IPS-18c (cell line): Measurements from ENCODE around the gene BCAS3.
"Not testable (repeated sequence)": the region's sequence is repeated elsewhere in the genome, so short reads cannot be mapped to it uniquely, and the experiment has no call there.

Experiments
- H3K4me3 ChIP-seq: 2 replicates; pipeline ENCODE4 v1.7.0; 2013; ENCODE audit warnings: low read depth, mild to moderate bottlenecking, low read length, moderate library complexity; ENCODE audit not compliant: insufficient read depth
- H3K9me3 ChIP-seq: one replicate; pipeline ENCODE4 v1.6.1; 2013; ENCODE audit warnings: mild to moderate bottlenecking, low read length, moderate library complexity; ENCODE audit not compliant: control insufficient read depth, insufficient read depth

Gene BCAS3

DNA sequence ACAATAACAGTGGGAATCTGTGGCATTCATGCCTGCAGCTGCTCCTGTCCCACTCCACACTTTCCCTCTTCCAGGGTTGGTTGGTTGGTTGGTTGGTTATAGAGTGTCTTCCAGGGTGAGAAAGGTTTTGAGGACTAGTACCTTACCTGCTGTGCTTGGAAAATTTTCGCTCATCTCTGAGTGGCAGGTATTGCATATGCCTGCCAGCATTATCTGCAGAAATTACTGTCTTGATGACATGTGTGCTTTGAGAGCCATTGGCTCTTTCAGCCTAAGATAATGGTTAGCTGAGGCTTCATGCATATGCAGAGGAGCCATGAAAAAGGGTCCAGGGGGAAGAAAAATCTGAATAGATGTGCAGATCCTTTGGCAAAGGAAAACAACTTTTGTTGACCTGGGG, 131.8 kb downstream of the BCAS3 start:
- no peak overlapping the region for H3K4me3 ChIP-seq
- no peaks in the 10 kb centered on the region for H3K9me3 ChIP-seq

DNA sequence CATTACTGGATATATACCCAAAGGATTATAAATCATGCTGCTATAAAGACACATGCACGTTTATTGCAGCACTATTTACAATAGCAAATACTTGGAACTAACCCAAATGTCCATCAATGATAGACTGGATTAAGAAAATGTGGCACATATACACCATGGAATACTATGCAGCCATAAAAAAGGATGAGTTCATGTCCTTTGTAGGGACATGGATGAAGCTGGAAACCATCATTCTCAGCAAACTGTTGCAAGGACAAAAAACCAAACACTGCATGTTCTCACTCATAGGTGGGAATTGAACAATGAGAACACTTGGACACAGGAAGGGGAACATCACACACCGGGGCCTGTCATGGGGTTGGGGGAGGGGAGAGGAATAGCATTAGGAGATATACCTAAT, 137.3 kb downstream of the BCAS3 start:
- H3K4me3 ChIP-seq, H3K9me3 ChIP-seq: not testable (repeated sequence)

DNA sequence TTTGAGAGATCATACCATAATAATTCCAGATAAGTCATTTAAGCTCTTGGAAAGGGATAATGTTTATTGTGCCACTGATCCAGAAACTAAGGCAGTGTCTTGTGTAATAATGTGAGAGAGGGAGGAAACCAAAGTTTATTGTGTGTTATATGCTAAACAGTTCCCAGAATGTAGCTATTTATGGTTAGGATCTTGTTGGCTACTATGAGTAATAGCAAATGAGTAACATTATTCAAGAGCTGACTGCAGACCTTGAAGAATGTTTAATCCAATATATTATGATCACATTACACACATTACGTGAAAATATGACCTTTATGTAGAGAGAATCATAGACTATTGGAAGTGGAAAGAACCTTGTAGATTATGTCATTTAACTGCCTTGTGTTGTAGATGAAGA, 139.5 kb downstream of the BCAS3 start:
- no peak overlapping the region for H3K4me3 ChIP-seq
- H3K9me3 ChIP-seq = peaks cover 2% of the 10 kb centered on the region

DNA sequence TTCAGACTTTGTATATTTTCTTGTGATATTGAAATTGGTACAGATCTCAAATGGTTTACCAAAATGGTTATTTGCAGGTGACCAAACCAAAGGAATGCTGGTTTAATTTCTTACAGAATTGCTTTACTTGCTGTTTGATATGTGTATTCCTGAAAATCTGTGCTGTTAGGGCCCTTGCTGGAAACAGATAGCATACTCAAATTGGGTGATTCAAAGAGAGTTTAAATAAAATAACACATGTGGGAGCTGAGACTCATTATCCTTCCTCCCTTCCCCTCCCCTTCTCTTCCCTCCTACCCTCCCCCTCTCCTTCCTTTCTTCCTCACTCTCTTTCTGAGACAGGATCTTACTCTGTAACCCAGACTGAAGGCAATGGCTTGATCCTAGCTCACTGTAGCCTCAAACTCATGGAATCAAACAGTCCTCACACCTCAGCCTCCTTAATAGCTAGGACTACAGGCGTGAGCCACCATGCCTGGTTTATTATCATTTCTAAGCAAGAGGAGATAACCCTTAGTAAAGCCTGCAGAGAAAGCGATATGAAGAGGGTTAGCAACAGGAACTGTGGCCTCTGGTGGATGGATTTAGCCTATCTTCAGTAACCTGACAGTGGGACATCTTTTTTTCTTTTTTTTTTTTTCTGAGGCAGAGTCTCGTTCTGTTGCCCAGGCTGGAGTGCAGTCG, 141.9 kb downstream of the BCAS3 start:
- H3K4me3 ChIP-seq = no peak overlapping the region

DNA sequence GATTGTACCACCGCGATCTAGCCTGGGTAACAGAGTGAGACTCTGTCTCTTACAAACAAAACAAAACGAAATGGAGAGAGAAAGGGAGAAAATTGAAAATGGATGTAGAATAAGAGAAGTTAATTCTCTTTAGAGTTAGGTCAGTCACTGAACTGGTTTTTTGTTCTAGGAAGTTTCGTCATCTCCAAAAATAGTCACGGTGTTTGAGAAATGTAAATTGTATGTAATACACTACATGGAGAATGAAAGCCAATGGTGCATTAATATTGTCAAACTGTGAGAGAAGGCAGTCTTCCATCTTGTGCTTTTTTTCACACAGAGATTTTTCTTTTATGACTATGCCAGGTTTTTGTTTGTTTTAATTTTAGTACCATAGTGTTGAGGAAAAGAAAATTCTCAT, 145.9 kb downstream of the BCAS3 start:
- H3K4me3 ChIP-seq = no peak overlapping the region
- H3K9me3 ChIP-seq = no peaks in the 10 kb centered on the region

More for the DNA sequence above, 141.9 kb downstream of the BCAS3 start:
- H3K9me3 ChIP-seq = peaks cover 2% of the 10 kb centered on the region

DNA sequence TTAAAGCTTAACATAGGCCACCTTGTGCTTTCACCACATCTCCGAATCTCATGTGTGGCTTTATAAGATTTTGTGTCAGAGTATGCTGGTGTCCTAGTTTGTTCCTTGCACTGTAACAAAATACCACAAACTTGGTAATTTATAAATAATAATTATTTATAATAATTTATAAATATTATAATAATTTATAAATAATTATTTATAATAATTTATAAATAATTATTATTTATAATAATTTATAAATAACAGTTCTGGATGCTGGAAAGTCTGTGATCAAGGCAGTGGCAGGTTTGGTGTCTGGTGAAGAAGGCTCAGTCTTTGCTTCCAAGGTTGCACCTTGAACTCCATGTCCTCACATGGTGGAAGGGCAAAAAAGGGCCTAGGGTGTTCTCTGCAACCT, 147.7 kb downstream of the BCAS3 start:
- H3K9me3 ChIP-seq = no peaks in the 10 kb centered on the region
- H3K4me3 ChIP-seq = no peak overlapping the region

DNA sequence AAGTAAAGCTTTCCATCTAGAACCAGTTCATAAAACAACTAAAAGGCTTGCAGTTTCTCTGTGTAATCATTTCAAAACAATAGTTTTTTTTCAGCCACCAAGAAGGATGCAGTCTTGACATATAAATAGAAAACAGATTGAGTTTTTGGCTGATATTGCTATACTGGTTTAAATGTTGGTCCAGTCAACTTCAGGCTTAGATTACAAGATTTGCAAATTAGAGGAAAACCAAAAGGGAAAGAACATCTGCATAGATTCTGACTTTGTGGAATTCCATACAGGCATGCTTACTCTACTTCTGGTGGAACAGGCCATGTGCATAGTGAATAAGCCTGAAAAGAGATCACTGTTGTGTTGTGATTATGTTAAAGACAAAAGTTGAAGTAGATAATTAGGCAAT, 150.3 kb downstream of the BCAS3 start:
- Histone ChIP-seq H3K9me3 (no peaks in the 10 kb centered on the region), H3K4me3 (no peak overlapping the region)

DNA sequence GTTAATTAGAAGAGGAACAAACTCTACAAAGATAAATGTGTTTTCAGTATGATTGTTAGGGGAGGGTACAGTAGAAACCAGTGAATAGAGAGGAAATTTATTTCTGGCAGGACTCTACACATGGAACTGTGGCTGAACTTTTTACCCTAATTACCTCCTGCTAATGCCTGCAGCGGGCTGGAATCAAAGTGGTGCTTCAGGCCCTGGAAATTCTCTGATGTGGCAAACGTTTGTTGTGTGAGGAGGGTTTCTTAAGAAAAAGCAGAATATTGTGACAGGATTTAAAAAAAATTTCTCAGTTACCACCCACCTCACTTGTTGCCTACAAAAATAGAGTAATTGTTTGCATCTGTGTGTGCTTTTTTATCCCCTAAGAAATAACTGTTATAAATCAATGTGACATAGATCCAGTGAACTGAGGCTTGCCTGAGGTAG, 154.5 kb downstream of the BCAS3 start:
- H3K9me3 ChIP-seq = no peaks in the 10 kb centered on the region
- no peak overlapping the region for H3K4me3 ChIP-seq

DNA sequence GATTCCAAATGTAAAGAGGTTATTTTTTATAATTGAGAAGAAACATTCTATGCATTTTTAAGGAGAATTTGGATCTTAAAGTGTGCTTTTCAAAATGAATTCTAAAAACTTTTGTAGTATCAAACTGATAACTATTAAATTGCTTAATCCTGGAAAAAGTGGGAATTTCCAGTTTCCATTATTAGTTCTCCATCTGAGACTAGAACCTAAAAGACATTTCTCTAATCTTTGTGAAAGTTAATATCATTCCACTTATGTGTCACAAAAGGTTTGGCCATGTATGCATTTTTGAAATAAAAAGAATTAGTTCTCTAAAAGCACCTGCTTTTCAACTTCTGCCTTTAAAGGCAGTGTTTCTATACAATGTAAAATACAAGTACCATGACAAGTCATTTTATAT, 155.0 kb downstream of the BCAS3 start:
- H3K4me3 ChIP-seq = no peak overlapping the region

DNA sequence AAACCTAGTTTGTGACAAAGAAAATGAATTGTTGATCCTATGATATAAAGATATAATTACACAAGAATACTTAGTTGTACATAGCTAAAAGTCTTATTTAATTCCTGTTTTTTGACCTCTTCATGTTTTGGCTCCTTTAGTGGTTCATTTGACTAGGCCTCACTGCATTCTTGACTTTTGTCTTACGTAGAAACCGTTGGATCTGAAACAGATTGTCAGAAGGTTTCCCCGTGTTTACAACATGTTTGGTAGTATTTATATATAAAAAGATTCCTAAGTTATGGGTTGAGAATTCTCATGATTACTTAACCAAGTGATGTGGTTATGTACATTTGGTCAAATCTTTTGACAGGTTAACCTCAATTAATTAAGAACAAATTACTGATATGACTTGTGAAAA, 162.8 kb downstream of the BCAS3 start:
- Histone ChIP-seq H3K9me3 (no peaks in the 10 kb centered on the region), H3K4me3 (no peak overlapping the region)

More for the DNA sequence above, 155.0 kb downstream of the BCAS3 start:
- H3K9me3 ChIP-seq = no peaks in the 10 kb centered on the region

DNA sequence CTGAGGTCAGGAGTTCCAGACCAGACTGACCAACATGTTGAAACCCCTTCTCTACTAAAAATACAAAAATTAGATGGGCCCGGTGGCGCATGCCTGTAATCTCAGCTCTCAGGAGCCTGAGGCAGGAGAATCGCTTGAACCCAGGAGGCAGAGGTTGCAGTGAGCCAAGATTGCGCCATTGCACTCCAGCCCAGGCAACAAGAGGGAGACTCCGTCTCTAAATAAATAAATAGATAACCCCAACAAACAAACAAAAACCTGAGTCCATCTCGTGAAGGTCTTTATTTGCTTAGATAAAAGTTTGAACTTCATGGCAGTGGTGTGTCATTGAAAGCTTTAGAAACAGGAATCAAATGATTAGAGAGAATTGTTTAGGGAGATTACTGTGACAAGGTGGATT, 167.4 kb downstream of the BCAS3 start:
- Histone ChIP-seq H3K9me3 (no peaks in the 10 kb centered on the region), H3K4me3 (no peak overlapping the region)

DNA sequence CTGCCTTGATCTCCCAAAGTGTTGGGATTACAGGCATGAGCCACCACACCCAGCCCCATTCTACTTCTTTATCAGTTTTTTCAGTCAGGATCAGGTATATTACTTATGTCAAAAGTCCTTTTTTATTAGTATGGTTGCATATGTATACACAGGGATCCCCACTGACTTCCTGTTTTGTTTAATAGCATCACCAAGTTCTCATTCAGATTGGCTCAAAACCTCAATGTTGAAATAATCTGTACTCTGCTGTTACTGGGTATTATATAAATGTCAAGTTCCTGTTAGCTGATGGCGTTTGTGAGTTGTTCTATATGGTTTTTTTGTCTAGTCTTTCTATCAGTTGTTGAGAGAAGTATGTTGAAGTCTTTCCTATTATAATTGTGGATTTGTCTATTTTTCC, 168.5 kb downstream of the BCAS3 start:
- Histone ChIP-seq H3K9me3 (no peaks in the 10 kb centered on the region), H3K4me3 (no peak overlapping the region)

DNA sequence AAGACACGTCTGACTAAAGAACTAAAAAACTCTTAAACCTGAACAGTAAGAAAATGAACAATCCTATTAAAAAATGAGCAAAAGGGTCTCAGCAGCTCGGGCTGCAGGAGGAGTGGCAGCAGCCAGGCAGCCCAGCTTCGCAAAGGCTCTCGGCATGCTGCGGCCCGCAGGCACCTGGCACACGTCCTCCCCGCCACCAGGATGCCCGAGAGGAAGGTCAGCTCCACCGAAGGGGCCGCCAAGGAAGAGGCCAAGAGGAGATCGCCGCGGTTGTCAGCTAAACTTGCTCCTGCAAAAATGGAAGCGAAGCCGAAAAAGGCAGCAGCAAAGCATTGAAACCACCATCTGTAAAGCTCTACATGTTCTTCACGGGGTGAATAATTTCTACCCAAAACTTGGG, 173.5 kb downstream of the BCAS3 start:
- Histone ChIP-seq H3K9me3 (no peaks in the 10 kb centered on the region), H3K4me3 (no peak overlapping the region)

DNA sequence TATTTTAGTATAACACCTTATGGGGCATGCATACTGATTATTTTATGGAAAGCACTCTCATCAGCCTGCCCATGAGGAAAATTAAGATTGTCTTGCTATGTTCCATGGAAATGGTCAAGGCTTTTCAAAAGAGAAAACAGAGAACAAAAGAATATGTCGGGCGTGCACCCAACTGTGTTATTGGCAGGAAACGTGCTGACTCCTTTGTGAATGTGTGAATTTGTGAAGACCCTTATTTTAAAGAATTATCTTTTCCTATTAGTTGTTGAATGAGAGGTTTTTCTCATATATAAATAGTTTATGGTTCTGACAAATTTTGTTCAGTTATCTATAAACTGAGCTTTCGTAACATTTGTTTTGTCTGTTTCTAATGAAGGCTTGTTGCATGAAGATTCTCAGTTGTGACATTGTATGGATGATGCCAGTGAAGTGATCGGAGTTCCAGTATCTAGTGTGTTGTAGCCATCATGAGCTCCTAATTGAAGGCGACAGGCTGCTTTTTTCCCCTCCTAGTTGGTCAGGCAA, 180.0 kb downstream of the BCAS3 start:
- Histone ChIP-seq H3K9me3 (no peaks in the 10 kb centered on the region), H3K4me3 (no peak overlapping the region)

DNA sequence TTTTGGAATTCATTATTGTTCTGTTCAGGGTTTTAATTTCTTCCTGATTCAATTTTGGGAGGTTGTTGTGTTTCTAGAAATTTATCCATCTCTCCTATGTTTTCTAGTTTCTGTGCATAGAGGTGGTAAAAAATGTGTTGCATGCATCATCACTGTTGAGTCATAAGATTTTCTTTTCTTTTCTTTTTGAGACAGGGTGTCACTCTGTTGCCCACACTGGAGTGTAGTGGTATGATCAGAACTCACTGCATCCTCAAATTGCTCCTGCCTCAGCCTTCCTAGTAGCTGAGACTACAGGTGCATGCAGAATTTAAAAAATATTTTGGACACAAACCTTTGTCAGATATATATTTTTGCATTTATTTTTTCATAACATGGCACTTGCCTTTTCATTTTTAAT, 184.8 kb downstream of the BCAS3 start:
- H3K9me3 ChIP-seq = no peaks in the 10 kb centered on the region
- no peak overlapping the region for H3K4me3 ChIP-seq

DNA sequence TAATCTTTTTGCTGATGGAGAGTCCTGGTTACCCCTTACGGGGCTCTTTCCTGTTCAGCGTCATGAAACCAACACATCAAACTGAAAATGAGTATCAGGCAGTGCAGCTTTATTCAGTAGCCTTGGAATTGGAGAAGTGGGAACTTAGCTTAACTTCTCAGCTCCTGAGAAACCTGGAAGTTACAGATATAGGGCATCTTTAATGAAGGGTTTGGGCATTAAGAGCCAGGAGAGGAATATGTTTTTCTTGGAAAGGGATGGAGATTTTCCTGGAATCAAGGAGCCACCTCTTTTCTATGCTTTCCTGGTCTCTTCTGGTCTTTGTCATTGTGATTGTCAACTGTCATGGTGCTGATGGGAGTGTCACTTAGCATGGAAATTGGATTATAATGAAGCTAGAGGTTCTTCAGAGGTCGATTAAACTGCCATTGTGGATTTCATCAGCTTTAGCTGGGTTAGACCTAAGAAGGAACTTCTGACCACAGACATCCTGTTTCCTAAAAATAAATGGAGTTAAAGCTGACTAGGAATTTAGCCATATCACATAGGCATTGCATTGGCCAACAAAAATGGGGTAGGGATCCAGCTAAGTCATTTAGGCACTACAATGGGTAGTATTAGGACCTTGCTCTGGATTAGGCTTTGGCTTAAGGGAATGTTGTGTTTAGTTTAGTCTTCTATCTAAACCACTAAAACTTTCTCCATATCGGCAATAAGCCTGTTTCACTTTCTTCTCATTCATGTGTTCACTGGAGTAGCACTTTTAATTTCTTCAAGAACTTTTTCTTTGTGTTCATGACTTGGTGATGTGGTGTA, 186.4 kb downstream of the BCAS3 start:
- H3K9me3 ChIP-seq = no peaks in the 10 kb centered on the region
- H3K4me3 ChIP-seq = no peak overlapping the region

DNA sequence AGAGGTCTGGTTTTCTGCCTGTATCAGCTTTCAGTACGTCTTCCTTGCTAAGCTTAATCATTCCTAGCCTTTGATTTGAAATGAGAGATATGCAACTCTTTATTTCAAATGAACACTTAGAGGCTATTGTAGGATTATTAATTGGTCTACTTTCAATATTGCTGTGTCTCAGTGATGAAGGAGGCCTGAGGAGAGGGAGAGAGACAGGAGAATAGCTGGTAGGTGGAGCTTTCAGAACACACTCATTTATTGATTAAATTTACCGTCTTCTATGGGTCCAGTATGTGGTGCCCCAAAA, 187.0 kb downstream of the BCAS3 start:
- Histone ChIP-seq H3K9me3 (no peaks in the 10 kb centered on the region), H3K4me3 (no peak overlapping the region)

DNA sequence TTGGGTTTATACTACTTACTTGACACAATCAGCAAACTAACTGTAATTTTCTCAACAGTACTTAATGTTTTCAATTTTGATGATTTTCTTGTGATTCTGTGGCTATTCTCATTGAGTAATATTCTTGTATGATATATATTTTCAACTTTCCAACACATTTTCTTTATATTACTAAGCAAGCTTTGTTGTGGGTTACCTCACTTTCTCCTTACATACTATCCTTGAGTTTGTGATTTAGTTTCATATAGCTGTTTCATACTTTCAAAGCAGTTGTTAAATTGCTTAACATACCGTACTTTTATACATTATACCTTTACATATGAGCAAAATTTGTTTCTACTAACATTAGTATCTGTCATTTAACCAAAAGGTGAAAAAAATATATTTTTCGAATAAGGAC, 197.1 kb downstream of the BCAS3 start:
- Histone ChIP-seq H3K4me3 (no peak overlapping the region), H3K9me3 (no peaks in the 10 kb centered on the region)
